Ectodermal cell (in vitro differentiated cells): ENCODE results near the gene IKBKE.

ENCODE experiments used
- H3K27ac ChIP-seq: 2 replicates; pipeline ENCODE4 v1.7.0; 2013; ENCODE audit warnings: mild to moderate bottlenecking, low read depth, low read length; ENCODE audit not compliant: insufficient read depth, poor library complexity, severe bottlenecking
- H3K27me3 ChIP-seq: 2 replicates; pipeline ENCODE4 v1.7.0; 2013; ENCODE audit warnings: mild to moderate bottlenecking, low read length; ENCODE audit not compliant: insufficient read depth, control insufficient read depth, poor library complexity, severe bottlenecking
- H3K36me3 ChIP-seq: one replicate; pipeline ENCODE4 v1.7.0; 2013; ENCODE audit warnings: low read length; ENCODE audit not compliant: control insufficient read depth, insufficient read depth
- H3K4me1 ChIP-seq: one replicate; pipeline ENCODE4 v1.7.0; 2013; ENCODE audit warnings: low read length; ENCODE audit not compliant: control insufficient read depth, insufficient read depth
- H3K4me3 ChIP-seq: 2 replicates; pipeline ENCODE4 v1.7.0; 2013; ENCODE audit warnings: low read depth, low read length, control low read depth; ENCODE audit not compliant: insufficient read depth
- H3K9me3 ChIP-seq: 2 replicates; pipeline ENCODE4 v1.7.0; 2013; ENCODE audit warnings: mild to moderate bottlenecking, low read length, moderate library complexity; ENCODE audit not compliant: control insufficient read depth
- WGBS, 2 experiments: methylation state at CpG; one replicate each; pipeline ENCODE4 v1.1.7; 2013; ENCODE audit warnings: missing lambda C conversion rate in 2 of 2; 5-methylcytosine and 5-hydroxymethylcytosine counted together

Gene IKBKE

GRCh38 chr1:206509612-206510257 is 39.5 kb downstream of the IKBKE start:
- WGBS, 2 experiments, result 85% methylated on average over 12 of the region's 12 CpGs
- H3K27me3 ChIP-seq, result peaks cover 66% of the 10 kb centered on the region
- no peak overlapping the region for H3K4me3 ChIP-seq
- no peaks in the 10 kb centered on the region for H3K9me3 ChIP-seq
- peaks cover 16% of the 10 kb centered on the region for H3K4me1 ChIP-seq
- H3K27ac ChIP-seq, result no peak overlapping the region
- H3K36me3 ChIP-seq, result no peaks in the 10 kb centered on the region

DNA sequence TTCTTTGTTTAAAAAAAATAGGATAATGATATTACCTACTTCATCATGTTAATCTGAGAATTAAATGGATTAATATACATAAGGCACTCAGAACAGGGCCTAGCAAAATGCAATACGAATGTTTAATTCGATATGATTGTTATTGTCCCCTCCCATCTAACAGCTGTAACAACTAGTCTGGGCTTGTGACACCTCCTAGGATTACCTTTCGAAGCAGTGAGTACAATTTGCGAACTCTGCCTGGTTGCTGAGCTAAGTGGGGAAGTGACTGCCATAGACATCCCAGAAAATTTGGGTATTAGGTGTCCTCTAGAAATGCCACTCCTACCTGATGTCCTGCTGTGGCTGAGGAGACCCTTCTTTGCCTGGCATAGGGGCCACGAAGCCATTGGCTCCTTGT is 40.1 kb downstream of the IKBKE start:
- H3K27me3 ChIP-seq, result peaks cover 60% of the 10 kb centered on the region
- H3K9me3 ChIP-seq, result no peaks in the 10 kb centered on the region
- no peak overlapping the region for H3K27ac ChIP-seq
- H3K4me1 ChIP-seq, result peaks cover 16% of the 10 kb centered on the region
- no peaks in the 10 kb centered on the region for H3K36me3 ChIP-seq
- H3K4me3 ChIP-seq, result no peak overlapping the region
- 93 to 95% methylated on average over 5 of the region's 5 CpGs for WGBS, 2 experiments

DNA sequence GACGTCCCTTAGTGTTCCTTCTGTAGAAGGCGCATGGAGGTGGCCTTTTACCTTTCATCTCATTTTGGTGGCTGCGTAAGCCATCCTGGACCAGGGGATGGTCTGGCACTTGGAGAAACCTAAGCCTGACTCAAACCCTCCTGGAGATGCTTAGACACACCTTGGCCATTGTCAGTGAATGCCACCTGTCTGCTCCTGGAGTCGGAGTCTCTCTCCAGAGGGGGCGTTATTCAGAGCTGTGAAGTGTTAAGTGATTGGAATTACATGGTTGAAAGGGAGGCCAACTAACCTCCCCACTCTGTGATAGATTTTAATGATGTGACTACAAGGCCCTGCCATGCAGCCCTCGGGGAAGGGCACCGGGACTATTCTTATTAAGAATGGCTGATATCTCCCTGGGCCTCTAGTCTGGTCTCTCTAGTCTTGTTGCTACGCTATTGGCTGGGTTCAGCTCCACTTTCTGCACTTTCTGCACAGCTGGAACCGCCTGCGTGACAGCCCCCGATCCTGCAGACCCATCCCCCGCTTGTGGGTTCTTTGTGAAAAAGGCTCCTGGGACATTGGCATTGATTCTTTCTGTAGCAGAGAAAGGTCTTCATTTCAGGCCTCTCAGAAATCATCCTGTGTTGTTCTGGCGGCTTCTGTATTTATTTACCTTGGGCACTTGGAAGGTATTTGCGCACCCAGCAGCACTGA is 41.2 kb downstream of the IKBKE start:
- Histone ChIP-seq H3K27ac (no peak overlapping the region), H3K27me3 (peaks cover 48% of the 10 kb centered on the region), H3K9me3 (no peaks in the 10 kb centered on the region), H3K4me1 (peaks cover 16% of the 10 kb centered on the region), H3K4me3 (no peak overlapping the region), H3K36me3 (no peaks in the 10 kb centered on the region)
- WGBS, 2 experiments, result 76 to 80% methylated on average over 14 of the region's 14 CpGs

DNA sequence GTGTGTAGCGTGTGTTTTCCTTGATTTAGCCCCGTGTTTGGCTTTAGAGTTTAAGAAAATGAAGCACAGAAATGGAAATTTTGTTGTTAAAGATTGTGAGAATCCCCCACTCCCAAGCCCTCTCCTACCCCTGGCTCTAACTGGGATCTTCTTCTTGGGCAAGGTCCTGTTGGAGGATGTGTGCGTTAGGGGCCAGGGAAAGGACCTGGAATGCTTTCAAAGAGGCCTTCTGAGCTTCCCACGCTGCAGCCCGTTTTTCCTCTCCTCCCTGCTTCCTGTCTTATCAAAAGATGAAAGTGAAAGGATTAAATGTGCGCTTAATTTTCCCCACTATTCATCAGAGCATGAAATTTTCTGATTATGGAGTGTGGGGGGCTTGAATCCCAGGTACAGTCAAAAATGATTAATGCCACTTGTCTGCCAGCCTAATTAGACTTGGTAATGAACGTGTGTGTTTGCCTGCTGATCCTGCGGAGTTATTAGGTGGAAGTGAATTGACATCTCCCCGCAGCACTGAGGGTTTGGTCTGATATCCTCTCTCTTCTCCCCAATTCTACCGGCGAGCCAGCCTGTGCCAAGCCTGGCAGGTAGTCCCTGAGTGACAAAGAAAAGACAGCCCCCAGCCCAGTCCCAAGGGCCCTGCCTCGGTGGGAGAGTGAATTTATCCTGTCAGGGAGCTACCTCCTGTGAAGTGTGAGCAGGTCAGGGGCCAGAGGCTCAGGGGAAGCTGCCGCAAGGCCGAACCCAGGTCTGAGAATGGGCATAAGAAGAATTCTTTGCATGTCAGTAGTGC is 42.0 kb downstream of the IKBKE start:
- no peak overlapping the region for H3K4me3 ChIP-seq
- no peak overlapping the region for H3K27ac ChIP-seq
- peaks cover 16% of the 10 kb centered on the region for H3K4me1 ChIP-seq
- WGBS, 2 experiments, result 69 to 72% methylated on average over 13 to 14 of the region's 14 CpGs
- peaks cover 41% of the 10 kb centered on the region for H3K27me3 ChIP-seq
- H3K36me3 ChIP-seq, result no peaks in the 10 kb centered on the region
- H3K9me3 ChIP-seq, result no peaks in the 10 kb centered on the region

- no peak overlapping the region for H3K4me3 ChIP-seq
- H3K9me3 ChIP-seq, result no peaks in the 10 kb centered on the region
- H3K27ac ChIP-seq, result no peak overlapping the region
- peaks cover 19% of the 10 kb centered on the region for H3K4me1 ChIP-seq
- 93 to 94% methylated on average over 4 of the region's 4 CpGs for WGBS, 2 experiments
- H3K27me3 ChIP-seq, result peaks cover 35% of the 10 kb centered on the region
- no peaks in the 10 kb centered on the region for H3K36me3 ChIP-seq
These were observed 42.5 kb downstream of the IKBKE start for GRCh38 chr1:206512851-206513180.

- H3K4me3 ChIP-seq, result no peak overlapping the region
- WGBS, 2 experiments, result 86 to 89% methylated on average over 11 of the region's 11 CpGs
- no peak overlapping the region for H3K27ac ChIP-seq
- peaks cover 12% of the 10 kb centered on the region for H3K4me1 ChIP-seq
- peaks cover 28% of the 10 kb centered on the region for H3K27me3 ChIP-seq
- no peaks in the 10 kb centered on the region for H3K9me3 ChIP-seq
- H3K36me3 ChIP-seq, result no peaks in the 10 kb centered on the region
These were observed 43.2 kb downstream of the IKBKE start for GRCh38 chr1:206513312-206514111.

DNA sequence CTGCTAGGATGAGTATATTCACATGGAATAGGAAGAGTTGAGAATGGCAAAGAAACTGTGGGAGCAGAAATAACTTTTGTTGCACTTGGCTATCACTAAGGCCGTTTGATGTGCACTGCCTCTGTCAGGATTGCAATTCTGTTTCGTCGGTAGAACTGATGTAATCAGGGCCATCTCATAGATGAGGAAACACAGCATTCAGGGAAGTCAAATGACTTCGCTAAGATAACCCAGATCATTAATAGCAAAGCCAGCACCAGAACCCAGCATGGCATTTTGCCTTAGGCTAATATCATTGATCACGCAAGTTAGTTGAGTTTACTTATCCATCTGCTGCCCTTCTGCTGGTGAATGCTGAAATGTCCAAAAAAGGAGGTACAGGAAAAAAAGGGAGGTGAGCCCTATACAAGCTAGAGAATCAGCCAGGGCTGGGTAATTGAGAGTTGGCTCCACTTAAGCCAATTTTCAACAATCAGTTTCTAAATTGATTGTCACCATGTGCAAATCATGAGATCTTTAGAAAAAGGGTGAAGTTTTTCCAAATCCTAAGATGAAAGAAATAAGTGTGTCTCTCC is 44.6 kb downstream of the IKBKE start:
- Histone ChIP-seq H3K9me3 (no peaks in the 10 kb centered on the region), H3K4me1 (peaks cover 12% of the 10 kb centered on the region), H3K4me3 (no peak overlapping the region), H3K27ac (no peak overlapping the region), H3K36me3 (no peaks in the 10 kb centered on the region), H3K27me3 (peaks cover 14% of the 10 kb centered on the region)
- WGBS, 2 experiments, result 91 to 95% methylated on average over 5 of the region's 5 CpGs

DNA sequence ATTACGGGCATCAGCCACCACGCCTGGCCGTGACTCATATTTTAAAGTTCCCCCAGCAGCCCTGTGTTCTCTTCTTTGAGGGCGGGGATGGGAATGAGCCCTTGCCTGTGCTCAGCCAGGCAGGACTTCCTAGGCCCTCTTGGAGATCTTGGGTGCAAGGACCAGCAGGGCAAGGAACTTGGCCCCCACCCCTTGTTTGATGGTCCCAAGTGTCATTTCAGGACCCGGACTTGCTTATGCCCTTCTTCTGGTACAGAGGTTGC is 46.4 kb downstream of the IKBKE start:
- WGBS, 2 experiments, result 83 to 87% methylated on average over 5 of the region's 5 CpGs
- Histone ChIP-seq H3K4me3 (no peak overlapping the region), H3K36me3 (no peaks in the 10 kb centered on the region), H3K4me1 (peaks cover 16% of the 10 kb centered on the region), H3K9me3 (no peaks in the 10 kb centered on the region), H3K27ac (no peak overlapping the region), H3K27me3 (no peaks in the 10 kb centered on the region)

DNA sequence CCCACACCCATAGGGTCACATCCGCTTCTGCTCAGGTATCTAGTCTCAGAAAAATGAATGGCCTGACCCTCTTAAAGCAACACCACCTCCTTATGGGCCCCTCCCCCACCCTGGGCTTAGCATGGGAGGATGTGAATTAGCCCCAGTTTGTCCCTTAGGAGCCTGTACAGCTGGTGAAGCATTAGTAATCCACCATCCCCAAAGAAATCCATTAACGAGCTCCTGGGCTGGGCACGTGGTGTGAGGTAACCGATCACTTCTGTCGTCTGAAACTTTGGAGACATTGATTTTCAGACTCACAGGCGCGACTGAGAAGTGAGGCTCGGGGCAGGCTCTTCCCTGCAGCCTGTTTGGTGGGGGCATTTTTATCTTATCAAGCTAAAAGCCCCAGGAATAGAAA is 47.5 kb downstream of the IKBKE start:
- 90 to 91% methylated on average over 8 of the region's 8 CpGs for WGBS, 2 experiments
- Histone ChIP-seq H3K27me3 (no peaks in the 10 kb centered on the region), H3K27ac (no peak overlapping the region), H3K36me3 (no peaks in the 10 kb centered on the region), H3K9me3 (no peaks in the 10 kb centered on the region), H3K4me1 (peaks cover 15% of the 10 kb centered on the region), H3K4me3 (no peak overlapping the region)
